Medulla oblongata (tissue), 1 donor: ENCODE data around the gene PEMT.
"Not testable (repeated sequence)": the region's sequence is repeated elsewhere in the genome, so short reads cannot be mapped to it uniquely, and the experiment has no call there.

Experiments
- DNase-seq: peaks from one replicate; pipeline ENCODE4 v3.0.0-alpha.2; 2015; ENCODE audit errors: extremely low spot score

PEMT gene

GRCh38 chr17:17487998-17488397 lies 103.5 kb downstream of the PEMT start:
- DNase-seq: no peak

GRCh38 chr17:17486416-17486815 lies 105.1 kb downstream of the PEMT start:
- DNase-seq: not testable (repeated sequence)

- no peak for DNase-seq
Measured at GRCh38 chr17:17485420-17485819, 106.1 kb downstream of the PEMT start.

GRCh38 chr17:17484451-17484899 lies 107.0 kb downstream of the PEMT start:
- DNase-seq: no peak

GRCh38 chr17:17481860-17482259 lies 109.6 kb downstream of the PEMT start:
- no peak for DNase-seq

GRCh38 chr17:17480593-17481148 lies 110.8 kb downstream of the PEMT start:
- DNase-seq: no peak

- no peak for DNase-seq
Measured at GRCh38 chr17:17479209-17479608, 112.3 kb downstream of the PEMT start.

GRCh38 chr17:17476865-17477467 lies 114.5 kb downstream of the PEMT start, which contains the start of gene MED9:
Gene MED9, plus strand, starts transcription at chr17:17477000. Its CDS starts 42 bp downstream, at chr17:17477042.
- peak; percentile 95 for DNase-seq

GRCh38 chr17:17474341-17474740 lies 117.2 kb downstream of the PEMT start:
- no peak for DNase-seq

- peak; percentile 45 for DNase-seq
Measured at GRCh38 chr17:17472333-17472920, 119.1 kb downstream of the PEMT start.

- no peak for DNase-seq
Measured at GRCh38 chr17:17469996-17470395, 121.5 kb downstream of the PEMT start.

GRCh38 chr17:17469358-17469757 lies 122.2 kb downstream of the PEMT start:
- DNase-seq: no peak

GRCh38 chr17:17468217-17469010 lies 123.1 kb downstream of the PEMT start:
- DNase-seq: peak; percentile 60

- DNase-seq: no peak
Measured at GRCh38 chr17:17467720-17468119, 123.8 kb downstream of the PEMT start.

GRCh38 chr17:17467016-17467415 lies 124.5 kb downstream of the PEMT start:
- DNase-seq: peak; percentile 48

GRCh38 chr17:17466511-17466910 lies 125.0 kb downstream of the PEMT start:
- no peak for DNase-seq

GRCh38 chr17:17465878-17466277 lies 125.6 kb downstream of the PEMT start:
- not testable (repeated sequence) for DNase-seq

GRCh38 chr17:17463821-17464220 lies 127.7 kb downstream of the PEMT start:
- DNase-seq: peak; percentile 61

GRCh38 chr17:17462048-17462824 lies 129.3 kb downstream of the PEMT start:
- no peak for DNase-seq

GRCh38 chr17:17460038-17460437 lies 131.5 kb downstream of the PEMT start:
- DNase-seq: no peak

- DNase-seq: no peak
Measured at GRCh38 chr17:17457680-17458079, 133.8 kb downstream of the PEMT start.

GRCh38 chr17:17456251-17456650 lies 135.3 kb downstream of the PEMT start:
- DNase-seq: no peak
